KMS-11 (cell line): ENCODE data around the gene NECTIN3.

Experiments used
- H2AFZ ChIP-seq: fragments of 200-600 bp; sonication (generic); 2 replicates; pipeline ENCODE4 v1.6.1; 2016; ENCODE audit warnings: antibody characterized with exemption, mixed run types, low read depth
- H3K27ac ChIP-seq: fragments of 200-600 bp; sonication (generic); 2 replicates; pipeline ENCODE4 v1.6.1; 2016; ENCODE audit warnings: mild to moderate bottlenecking, mixed run types
- H3K27me3 ChIP-seq: fragments of 200-600 bp; sonication (generic); 2 replicates; pipeline ENCODE4 v1.6.1; 2017; ENCODE audit warnings: mild to moderate bottlenecking, low read depth, mixed run types, moderate library complexity; ENCODE audit not compliant: insufficient read depth
- H3K36me3 ChIP-seq: fragments of 200-600 bp; sonication (generic); 2 replicates; pipeline ENCODE4 v1.6.1; 2017; ENCODE audit warnings: mild to moderate bottlenecking, mixed run types; ENCODE audit not compliant: insufficient read depth
- H3K4me1 ChIP-seq: fragments of 200-600 bp; sonication (generic); 2 replicates; pipeline ENCODE4 v1.6.1; 2016; ENCODE audit warnings: mild to moderate bottlenecking, low read depth, mixed run types; ENCODE audit not compliant: poor library complexity, severe bottlenecking
- H3K4me2 ChIP-seq: fragments of 200-600 bp; sonication (generic); 2 replicates; pipeline ENCODE4 v1.7.0; 2016; ENCODE audit warnings: mild to moderate bottlenecking, mixed run types
- H3K4me3 ChIP-seq: fragments of 200-600 bp; sonication (generic); IDR thresholded peaks from 2 replicates; pipeline ENCODE4 v1.6.1; 2017; ENCODE audit warnings: low read depth, low read length, mixed read lengths; ENCODE audit not compliant: insufficient read depth
- H3K79me2 ChIP-seq: fragments of 200-600 bp; sonication (generic); 2 replicates; pipeline ENCODE4 v1.6.1; 2016; ENCODE audit warnings: low read depth, mixed run types; ENCODE audit not compliant: insufficient read depth
- H3K9ac ChIP-seq: fragments of 200-600 bp; sonication (generic); 2 replicates; pipeline ENCODE4 v1.6.1; 2016; ENCODE audit warnings: mild to moderate bottlenecking, mixed run types
- H4K20me1 ChIP-seq: fragments of 200-600 bp; sonication (generic); 2 replicates; pipeline ENCODE4 v1.6.1; 2016; ENCODE audit warnings: mild to moderate bottlenecking, mixed run types; ENCODE audit not compliant: insufficient read depth
- CTCF ChIP-seq: fragments of 200-600 bp; sonication (generic); conservative IDR thresholded peaks from 2 replicates; pipeline ENCODE4 v1.6.1; 2017; ENCODE audit warnings: low read depth, mild to moderate bottlenecking, antibody characterized with exemption, low read length, moderate library complexity, mixed read lengths

NECTIN3 gene

DNA sequence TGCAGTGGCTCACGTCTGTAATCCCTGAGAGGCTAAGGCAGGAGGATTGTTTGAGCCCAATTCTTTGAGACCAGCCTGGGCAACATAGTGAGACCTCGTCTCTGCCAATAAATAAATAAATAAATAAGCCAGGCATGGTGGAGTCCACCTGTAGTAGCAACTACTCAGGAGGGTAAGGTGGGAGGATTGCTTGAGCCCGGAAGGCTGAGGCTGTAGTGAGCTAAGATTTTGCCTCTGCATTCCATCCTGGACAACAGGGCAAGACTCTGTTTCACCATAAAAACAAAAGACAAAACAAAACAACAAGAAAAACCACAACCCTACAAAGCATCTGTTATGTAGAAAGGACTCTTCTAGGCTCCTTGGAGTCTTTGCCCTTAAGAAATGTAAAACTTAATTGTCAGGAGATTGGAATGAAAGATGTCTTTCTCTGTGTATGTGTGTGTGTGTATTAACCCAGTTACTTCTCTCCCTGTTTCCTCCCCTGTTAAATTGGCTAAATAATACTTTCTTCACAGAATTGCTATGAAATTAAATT lies 9.5 kb downstream of the NECTIN3 start:
- H2AFZ ChIP-seq, result no peak overlapping the region
- peaks cover 59% of the 10 kb centered on the region for H3K79me2 ChIP-seq
- no peaks in the 10 kb centered on the region for H3K36me3 ChIP-seq
- no peak overlapping the region for H3K27ac ChIP-seq
- no peak overlapping the region for H3K4me2 ChIP-seq
- H4K20me1 ChIP-seq, result no peaks in the 10 kb centered on the region
- no peak for TF ChIP-seq CTCF
- H3K27me3 ChIP-seq, result no peaks in the 10 kb centered on the region
- peaks cover 20% of the 10 kb centered on the region for H3K4me1 ChIP-seq
- H3K9ac ChIP-seq, result no peak overlapping the region
- H3K4me3 ChIP-seq, result no peak overlapping the region

GRCh38 chr3:111084911-111085310 lies 13.3 kb downstream of the NECTIN3 start:
- Histone ChIP-seq H3K4me2 (no peak overlapping the region), H3K27me3 (no peaks in the 10 kb centered on the region)

GRCh38 chr3:111087924-111088469 lies 16.4 kb downstream of the NECTIN3 start:
- no peaks in the 10 kb centered on the region for H3K36me3 ChIP-seq
- no peak overlapping the region for H3K9ac ChIP-seq
- TF ChIP-seq CTCF, result no peak
- peaks cover 12% of the 10 kb centered on the region for H3K4me1 ChIP-seq
- no peak overlapping the region for H3K4me3 ChIP-seq
- no peak overlapping the region for H3K4me2 ChIP-seq
- no peak overlapping the region for H3K27ac ChIP-seq
- no peaks in the 10 kb centered on the region for H4K20me1 ChIP-seq
- no peaks in the 10 kb centered on the region for H3K27me3 ChIP-seq
- no peak overlapping the region for H2AFZ ChIP-seq
- H3K79me2 ChIP-seq, result peaks cover 39% of the 10 kb centered on the region; the same call in 1 of the 2 replicates

More at GRCh38 chr3:111084911-111085310, 13.3 kb downstream of the NECTIN3 start:
- peaks cover 19% of the 10 kb centered on the region for H3K4me1 ChIP-seq
- no peak overlapping the region for H3K9ac ChIP-seq
- H2AFZ ChIP-seq, result no peak overlapping the region
- H3K27ac ChIP-seq, result no peak overlapping the region
- no peaks in the 10 kb centered on the region for H3K36me3 ChIP-seq
- H3K4me3 ChIP-seq, result no peak overlapping the region
- peaks cover 53% of the 10 kb centered on the region for H3K79me2 ChIP-seq
- TF ChIP-seq CTCF, result no peak
- no peaks in the 10 kb centered on the region for H4K20me1 ChIP-seq

- no peak for TF ChIP-seq CTCF
- H3K27me3 ChIP-seq, result no peaks in the 10 kb centered on the region
- no peak overlapping the region for H3K4me3 ChIP-seq
- no peak overlapping the region for H3K9ac ChIP-seq
- H4K20me1 ChIP-seq, result no peaks in the 10 kb centered on the region
- peaks cover 5% of the 10 kb centered on the region; the same call in 1 of the 2 replicates for H3K79me2 ChIP-seq
- H3K27ac ChIP-seq, result no peak overlapping the region
- no peaks in the 10 kb centered on the region for H3K4me1 ChIP-seq
- no peaks in the 10 kb centered on the region for H3K36me3 ChIP-seq
- no peak overlapping the region for H2AFZ ChIP-seq
- H3K4me2 ChIP-seq, result no peak overlapping the region
These were observed 25.0 kb downstream of the NECTIN3 start for GRCh38 chr3:111096487-111097209.
